ENCODE data around the gene FARSB.

DNA sequence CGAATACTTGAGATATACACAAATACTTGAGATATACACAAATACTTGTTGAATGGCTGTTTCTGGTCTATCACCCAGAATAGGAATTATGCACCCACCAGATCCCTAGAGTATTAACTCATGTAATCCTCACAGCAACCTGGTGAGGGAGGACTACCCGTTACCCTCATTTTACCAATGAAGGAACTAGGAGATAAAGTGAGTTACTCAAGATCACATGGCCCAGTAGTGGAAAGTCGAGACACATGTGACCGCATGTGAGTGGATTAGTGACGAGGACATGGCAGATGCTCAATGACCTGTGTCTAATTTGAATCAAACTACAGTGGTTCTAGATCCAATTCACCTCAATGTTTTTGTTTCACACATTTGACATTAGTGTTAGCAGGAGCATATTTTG lies 18.0 kb upstream of the FARSB start:
- TF ChIP-seq, protein P1, sequence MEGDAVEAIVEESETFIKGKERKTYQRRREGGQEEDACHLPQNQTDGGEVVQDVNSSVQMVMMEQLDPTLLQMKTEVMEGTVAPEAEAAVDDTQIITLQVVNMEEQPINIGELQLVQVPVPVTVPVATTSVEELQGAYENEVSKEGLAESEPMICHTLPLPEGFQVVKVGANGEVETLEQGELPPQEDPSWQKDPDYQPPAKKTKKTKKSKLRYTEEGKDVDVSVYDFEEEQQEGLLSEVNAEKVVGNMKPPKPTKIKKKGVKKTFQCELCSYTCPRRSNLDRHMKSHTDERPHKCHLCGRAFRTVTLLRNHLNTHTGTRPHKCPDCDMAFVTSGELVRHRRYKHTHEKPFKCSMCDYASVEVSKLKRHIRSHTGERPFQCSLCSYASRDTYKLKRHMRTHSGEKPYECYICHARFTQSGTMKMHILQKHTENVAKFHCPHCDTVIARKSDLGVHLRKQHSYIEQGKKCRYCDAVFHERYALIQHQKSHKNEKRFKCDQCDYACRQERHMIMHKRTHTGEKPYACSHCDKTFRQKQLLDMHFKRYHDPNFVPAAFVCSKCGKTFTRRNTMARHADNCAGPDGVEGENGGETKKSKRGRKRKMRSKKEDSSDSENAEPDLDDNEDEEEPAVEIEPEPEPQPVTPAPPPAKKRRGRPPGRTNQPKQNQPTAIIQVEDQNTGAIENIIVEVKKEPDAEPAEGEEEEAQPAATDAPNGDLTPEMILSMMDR (conservative IDR thresholded peaks at IDR 0.05; ENCODE audit: low read depth, low read length), result no peak
- no peak for TF ChIP-seq EZH2 (IDR thresholded peaks at IDR 0.05; ENCODE audit: borderline replicate concordance, low read depth, low read length, poor library complexity, severe bottlenecking)
